ENCODE results near the gene MYO18A. TPM values are rescaled to one million over a fixed set of nuclear protein-coding genes. Genes with fewer than 3 reads are reported as not detected.

Gene MYO18A
- total and polyA plus RNA-seq, 12 donors, result 61.4 to 442 (median 327) TPM

GRCh38 chr17:29032013-29032856 lies 148.0 kb downstream of the MYO18A start:
- WGBS, 2 donors, result 27 to 34% methylated on average over 11 of the region's 11 CpGs
- intact Hi-C loops (cut with DNase I), result no loop called here
- no peak for TF ChIP-seq CTCF (IDR thresholded peaks at IDR 0.05)
- H3K36me3 ChIP-seq, result no peaks in the 10 kb centered on the region
- peaks cover 0 to 20% (median 4%) of the 10 kb centered on the region in 11 donors for H3K9me3 ChIP-seq
- DNase-seq, result no peak
- no peak overlapping the region for H3K4me3 ChIP-seq
- no peak for ATAC-seq
- H3K27me3 ChIP-seq, result peaks cover 0 to 55% (median 37%) of the 10 kb centered on the region in 7 donors
- H3K27ac ChIP-seq, result no peak overlapping the region
- H3K4me1 ChIP-seq, result no peaks in the 10 kb centered on the region

- 44 to 54% methylated on average over 5 of the region's 5 CpGs for WGBS, 2 donors
- Histone ChIP-seq H3K27ac (no peak overlapping the region), H3K4me3 (no peak overlapping the region), H3K4me1 (no peaks in the 10 kb centered on the region), H3K36me3 (no peaks in the 10 kb centered on the region), H3K9me3 (peaks cover 0 to 20% (median 4%) of the 10 kb centered on the region in 11 donors), H3K27me3 (peaks cover 0 to 53% (median 36%) of the 10 kb centered on the region in 7 donors)
- no peak for TF ChIP-seq CTCF (IDR thresholded peaks at IDR 0.05)
- no peak for DNase-seq
- intact Hi-C loops (cut with DNase I), result no loop called here
- ATAC-seq, result no peak
Measured at GRCh38 chr17:29031488-29031887, 148.7 kb downstream of the MYO18A start.

GRCh38 chr17:29024316-29024952 lies 155.8 kb downstream of the MYO18A start:
- intact Hi-C loops (cut with DNase I), result no loop called here
- Histone ChIP-seq H3K9me3 (no peaks in the 10 kb centered on the region), H3K36me3 (no peaks in the 10 kb centered on the region), H3K4me1 (peaks cover 0 to 9% (median 7%) of the 10 kb centered on the region in 9 donors), H3K4me3 (no peak overlapping the region), H3K27me3 (peaks cover 2 to 46% (median 38%) of the 10 kb centered on the region in 7 donors), H3K27ac (no peak overlapping the region)
- WGBS, 2 donors, result 64 to 76% methylated on average over 6 of the region's 6 CpGs
- no peak for ATAC-seq
- TF ChIP-seq CTCF (IDR thresholded peaks at IDR 0.05), result no peak
- DNase-seq, result no peak

- intact Hi-C loops (cut with DNase I), result no loop called here
- no peaks in the 10 kb centered on the region for H3K9me3 ChIP-seq
- peaks cover 0 to 11% (median 7%) of the 10 kb centered on the region in 9 donors for H3K4me1 ChIP-seq
- WGBS, 2 donors, result 73 to 79% methylated on average over 7 of the region's 7 CpGs
- H3K36me3 ChIP-seq, result no peaks in the 10 kb centered on the region
- H3K27me3 ChIP-seq, result peaks cover 8 to 63% (median 55%) of the 10 kb centered on the region in 7 donors
- DNase-seq, result no peak
- H3K4me3 ChIP-seq, result no peak overlapping the region
- ATAC-seq, result no peak
- H3K27ac ChIP-seq, result no peak overlapping the region
- TF ChIP-seq CTCF (IDR thresholded peaks at IDR 0.05), result no peak
Measured at GRCh38 chr17:29022074-29022473, 158.1 kb downstream of the MYO18A start.

All from heart right ventricle (tissue), 16 donors.